HG02973 (cell line): ENCODE results near the gene NEDD4L.

Source experiments
- ATAC-seq: cut with Tn5 transposase; IDR thresholded peaks from one replicate; pipeline ENCODE4 v1.9.1; 2021; ENCODE audit warnings: moderate library complexity; ENCODE audit not compliant: unreplicated experiment

NEDD4L gene

DNA sequence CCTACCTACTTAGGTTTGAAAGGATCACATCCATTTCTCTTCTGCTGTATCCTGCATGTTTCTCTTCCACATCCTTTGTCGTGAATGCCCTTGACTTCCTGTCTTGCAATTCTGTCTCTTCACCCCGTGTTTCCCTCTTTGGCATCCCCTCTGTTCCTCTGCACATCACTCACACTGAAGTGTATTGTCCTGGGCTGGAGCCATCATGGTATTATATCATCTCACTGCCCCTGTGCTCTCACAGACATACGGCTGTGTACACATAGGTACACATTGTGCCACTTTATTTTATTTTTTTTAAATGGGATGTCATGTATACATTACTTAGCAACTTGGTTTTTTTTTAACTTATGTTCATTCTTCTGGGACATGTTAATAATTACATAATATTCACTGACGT lies 293.3 kb downstream of the NEDD4L start:
- ATAC-seq: no peak

DNA sequence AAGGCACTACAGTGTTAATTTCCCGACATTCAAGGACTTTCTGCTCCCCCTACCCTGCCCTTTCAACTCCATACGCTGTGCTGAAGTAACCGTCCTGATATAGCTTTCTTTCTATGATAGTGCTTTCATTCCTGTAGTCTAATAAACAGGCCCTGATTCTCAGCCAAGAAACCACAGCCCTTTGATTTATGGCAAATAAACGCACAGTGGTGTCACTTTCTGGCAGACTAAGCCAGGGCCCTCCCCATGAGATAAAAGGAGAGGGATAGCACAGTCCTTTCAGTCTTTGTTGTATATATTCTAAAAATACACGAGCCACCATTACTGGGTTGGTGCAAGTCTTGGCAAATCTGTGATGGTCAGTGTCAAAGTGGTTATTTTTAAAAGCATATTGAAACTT lies 293.7 kb downstream of the NEDD4L start:
- ATAC-seq: no peak

DNA sequence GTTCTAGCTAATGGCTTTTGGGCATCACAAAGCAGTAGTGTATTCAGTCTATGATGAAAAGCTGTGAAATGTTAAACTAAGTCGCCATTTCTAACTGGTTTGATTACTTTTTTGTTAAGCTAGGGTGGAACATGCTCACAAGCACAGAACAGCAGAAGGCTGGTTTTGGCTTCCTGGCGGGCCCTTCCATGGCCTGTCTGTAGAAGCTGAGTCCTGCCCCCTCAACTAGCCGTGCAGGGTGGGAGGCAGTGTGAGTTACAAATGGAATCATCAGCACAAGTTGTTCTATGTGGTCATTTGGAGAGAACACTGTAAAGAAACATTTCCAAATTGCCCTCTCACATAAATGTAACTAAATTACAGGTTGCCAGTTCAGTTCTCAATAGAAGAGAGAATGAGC lies 294.1 kb downstream of the NEDD4L start:
- ATAC-seq: no peak

DNA sequence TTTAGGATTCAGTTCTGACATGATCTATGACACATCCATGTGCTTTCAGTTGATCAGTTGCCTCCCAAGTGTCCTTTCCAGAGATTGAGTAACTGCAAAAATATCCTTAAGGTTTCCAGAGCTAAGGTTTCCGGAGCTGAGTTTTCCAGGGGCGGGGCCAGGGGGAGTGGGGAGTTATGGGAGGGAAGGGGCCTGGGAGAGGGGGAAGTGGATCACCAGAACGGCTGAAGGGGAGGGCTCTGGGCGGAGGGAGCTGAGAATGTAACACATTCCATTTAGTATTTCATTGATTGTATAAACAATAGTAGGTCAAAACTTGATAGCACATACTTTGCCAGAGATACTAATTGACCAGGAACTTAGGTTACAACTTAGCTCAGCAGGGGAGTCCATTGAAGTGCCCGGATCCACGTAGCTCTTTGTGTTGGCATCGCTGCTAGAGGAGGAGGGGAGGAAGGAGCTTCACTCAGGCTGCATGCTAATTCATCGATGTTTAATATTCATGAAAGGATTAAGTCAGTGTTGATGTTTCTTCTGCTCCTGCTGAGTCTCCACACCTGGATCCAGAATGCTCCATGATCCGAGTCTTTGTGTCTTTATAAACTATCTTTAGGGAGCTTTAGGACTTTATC lies 295.1 kb downstream of the NEDD4L start:
- no peak for ATAC-seq

DNA sequence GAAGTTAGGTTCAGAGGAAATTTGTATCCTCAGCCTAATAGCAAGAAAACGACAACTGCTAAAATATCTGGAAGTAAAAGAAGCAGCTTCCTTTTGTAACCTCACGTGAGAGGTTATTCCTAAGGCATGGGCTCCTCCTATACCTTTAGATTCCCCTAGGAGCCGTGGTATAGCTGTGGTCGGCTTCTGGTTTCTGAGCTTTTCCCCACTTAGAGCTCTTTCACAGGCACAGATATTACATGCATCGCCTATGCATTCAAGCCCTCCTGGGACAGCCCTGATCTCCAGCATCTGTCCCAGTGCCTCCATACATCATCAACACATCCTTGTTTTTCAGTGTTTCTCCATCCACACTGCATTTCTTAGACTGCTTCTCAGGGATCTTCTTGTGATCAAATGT lies 295.9 kb downstream of the NEDD4L start:
- no peak for ATAC-seq

DNA sequence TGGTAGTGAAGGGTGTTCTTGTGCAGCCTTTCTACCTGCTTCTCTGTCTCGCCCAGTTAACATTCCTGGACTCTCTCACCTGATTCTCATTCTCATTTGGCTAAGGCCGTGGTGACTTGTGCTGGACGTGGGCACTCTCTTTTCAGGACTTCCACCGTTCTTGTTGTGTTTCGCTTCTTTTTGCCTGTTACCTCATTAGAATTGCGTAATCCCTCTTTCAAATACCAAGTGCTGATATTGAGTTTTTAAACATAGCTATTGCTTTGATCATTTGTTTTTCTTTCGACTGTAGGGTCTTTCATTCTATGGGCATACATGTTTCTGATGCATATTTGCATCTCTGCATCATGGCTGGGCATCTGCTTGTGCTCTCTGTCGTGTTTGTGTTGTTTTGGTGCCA lies 297.9 kb downstream of the NEDD4L start:
- no peak for ATAC-seq

DNA sequence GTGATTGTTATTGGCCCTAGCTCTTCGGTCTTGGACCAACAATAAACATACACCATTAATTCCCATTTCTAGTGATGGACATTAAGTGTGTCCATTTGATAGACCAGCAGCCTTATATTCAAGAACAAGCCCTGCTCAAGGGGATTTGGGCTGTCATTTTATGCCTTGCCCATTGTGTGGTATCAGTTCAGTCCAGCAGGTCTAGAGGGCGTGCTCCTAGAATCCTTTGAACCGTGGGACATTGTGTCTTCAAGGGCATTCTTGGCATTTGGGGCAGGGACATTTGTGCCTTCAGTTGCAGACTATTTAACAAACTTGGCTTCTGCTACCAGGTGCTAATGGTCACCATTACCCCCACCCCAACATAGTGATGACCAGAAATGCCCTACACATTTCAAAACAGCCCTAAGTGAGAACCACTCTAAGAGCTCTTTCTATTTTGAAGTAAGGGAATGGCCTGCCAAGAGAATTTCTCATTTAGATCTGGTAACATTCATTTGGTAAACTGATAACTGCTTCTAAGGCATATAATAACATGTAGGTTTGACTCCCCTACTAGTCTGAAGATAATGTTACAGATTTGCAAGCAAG lies 300.1 kb downstream of the NEDD4L start:
- ATAC-seq: no peak

DNA sequence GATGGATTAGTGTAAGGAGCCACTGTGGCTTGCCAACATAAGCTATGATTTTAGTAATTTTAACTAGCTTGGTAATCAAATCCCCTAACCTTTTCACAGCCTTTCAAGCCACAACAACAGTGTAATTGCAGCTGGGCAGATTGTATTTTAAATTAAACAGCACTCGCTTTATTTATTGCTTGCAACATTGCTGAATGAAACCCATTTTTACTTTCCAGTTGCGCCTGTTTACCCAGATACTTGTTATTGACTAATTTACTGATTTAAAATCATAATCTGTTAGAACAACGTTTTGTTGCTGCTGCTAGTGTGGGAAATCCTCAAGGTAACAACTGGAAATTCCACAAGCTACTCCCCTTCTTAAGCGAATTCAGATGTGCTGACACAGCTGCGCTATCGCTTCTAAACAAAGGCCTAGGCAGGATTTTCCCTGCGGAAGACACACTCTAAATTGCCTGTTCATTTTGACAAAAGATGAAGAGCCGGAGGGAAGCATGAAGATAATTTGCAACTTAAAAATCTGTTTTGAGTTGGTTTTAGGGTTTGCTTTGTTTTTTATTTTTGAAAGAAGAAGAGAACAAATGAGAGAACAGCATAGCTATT lies 300.9 kb downstream of the NEDD4L start:
- ATAC-seq: no peak

DNA sequence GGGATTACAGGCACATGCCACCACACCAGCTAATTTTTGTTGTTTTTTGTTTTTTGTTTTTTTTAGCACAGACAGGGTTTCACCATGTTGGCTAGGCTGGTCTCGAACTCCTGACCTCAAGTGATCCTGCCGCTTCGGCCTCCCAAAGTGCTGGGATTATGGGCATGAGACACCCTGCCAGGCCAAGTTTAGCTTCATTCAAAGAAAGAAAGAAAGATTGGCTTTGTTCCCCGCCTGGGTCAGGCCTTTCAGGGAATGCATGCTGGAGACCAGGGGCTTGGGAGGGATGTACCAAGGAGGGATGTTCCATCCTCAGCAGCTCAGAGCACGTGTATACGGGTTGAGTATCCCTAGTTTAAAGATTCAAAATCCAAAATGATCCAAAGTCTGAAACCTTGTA lies 301.8 kb downstream of the NEDD4L start:
- no peak for ATAC-seq

DNA sequence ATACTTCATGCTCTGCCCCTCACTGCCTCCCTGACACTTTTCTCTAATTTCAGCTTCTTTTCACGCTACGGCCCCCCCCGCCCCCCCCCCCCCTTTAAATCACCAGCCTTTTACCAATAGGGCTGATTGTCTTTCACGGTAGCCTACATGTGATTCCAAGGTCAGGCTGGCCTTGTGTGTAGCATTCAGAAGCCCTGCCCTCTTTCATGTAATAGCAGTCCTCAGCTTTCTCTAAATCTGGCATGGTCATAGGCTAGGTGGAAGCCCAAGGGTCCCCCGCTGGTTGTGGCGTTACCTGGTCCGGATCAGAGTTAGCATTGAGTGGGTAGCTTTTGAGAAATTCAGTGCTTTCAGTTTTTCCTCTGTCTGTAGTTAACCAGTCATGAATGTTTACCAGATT lies 303.1 kb downstream of the NEDD4L start:
- no peak for ATAC-seq

DNA sequence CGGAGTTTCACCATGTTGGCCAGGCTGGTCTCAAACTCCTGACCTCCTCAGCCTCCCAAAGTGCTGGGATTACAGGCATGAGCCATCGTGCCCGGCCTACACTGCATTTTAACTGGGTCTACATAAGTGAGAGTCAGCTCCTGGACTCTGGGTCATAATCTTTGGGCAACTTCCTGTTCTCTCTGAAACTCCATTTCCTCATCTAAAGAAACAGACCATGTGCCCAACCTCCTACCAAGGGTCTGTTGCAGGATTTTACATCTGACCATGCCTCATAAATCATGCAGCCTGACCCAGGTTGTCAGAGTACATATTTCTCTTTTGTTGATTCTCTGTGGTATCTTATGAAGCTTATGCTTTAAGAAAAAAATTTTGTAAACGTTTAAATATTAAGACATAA lies 304.5 kb downstream of the NEDD4L start:
- no peak for ATAC-seq

DNA sequence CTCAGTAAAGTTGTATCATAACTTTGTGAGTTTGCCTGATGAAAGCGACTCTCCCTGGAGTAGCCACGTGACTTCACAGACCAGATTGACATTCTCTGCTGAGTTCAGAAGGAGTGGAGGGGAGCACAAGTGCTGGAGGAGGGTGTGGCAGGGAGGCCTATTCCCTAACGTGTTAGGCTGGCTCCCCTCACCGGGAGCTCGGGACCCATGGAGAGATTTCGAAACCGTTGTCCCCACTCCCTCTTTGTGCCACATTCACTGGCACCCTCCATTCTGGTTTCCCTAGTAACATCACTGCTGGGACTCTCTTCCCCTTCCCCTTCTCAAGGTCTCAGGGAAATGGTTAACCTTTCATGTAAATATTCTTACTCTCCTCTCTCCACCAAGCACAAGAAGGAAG lies 304.9 kb downstream of the NEDD4L start:
- no peak for ATAC-seq

DNA sequence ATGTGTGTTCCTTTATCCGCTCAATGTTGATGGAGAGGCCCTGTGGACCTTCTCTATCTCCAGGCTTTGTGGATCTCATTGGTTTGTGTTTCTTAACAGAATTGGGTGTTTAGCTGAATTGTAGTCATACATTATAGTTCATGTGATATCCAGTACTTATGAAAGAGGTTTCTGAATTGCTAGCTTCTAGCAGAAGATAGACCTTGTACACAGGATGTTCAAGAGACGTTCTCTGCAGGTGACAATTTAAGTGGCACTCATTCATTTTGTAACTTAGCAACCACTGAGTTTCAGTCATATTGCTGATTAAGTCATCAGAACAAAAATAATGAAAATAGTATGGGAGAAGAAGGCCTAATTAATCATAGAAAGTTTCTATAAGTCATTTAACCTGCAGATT lies 305.6 kb downstream of the NEDD4L start:
- ATAC-seq: no peak

DNA sequence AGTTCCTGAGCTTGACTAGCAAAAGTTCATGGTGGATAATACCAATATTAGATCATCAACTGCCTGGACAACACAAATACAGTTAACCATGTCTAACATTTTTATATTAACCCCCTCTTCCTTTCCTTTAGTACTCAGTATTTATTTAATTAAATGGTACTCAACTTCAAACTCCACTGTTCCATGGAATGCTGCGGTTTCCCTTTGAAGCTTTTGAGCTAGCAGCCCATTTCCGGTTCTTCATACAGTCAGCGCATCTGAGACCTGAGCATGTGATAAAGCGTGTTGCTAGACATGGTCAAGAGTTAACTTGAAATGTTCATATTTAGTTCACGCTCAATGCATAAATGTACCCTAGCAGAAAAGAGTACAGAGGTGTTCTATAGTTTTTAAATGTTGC lies 306.5 kb downstream of the NEDD4L start:
- no peak for ATAC-seq

DNA sequence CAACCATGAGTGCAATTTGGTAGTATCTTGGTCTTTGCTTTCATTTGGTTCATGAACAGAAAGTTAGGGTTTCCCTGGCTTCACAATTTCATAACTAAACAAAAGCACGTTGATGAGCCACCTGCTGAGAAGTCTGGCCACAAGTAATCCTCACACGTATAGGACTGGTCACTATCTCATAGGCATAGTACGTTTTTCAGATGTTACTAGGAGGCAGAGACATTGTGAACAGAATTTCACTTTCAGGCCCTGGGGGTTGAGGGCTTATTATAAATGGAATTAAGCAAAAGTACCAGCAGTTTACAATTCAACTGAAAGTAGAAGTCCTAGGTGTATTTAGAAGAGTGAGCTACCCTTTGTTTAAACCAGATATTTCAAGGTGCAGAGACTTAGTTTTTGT lies 307.8 kb downstream of the NEDD4L start:
- no peak for ATAC-seq

DNA sequence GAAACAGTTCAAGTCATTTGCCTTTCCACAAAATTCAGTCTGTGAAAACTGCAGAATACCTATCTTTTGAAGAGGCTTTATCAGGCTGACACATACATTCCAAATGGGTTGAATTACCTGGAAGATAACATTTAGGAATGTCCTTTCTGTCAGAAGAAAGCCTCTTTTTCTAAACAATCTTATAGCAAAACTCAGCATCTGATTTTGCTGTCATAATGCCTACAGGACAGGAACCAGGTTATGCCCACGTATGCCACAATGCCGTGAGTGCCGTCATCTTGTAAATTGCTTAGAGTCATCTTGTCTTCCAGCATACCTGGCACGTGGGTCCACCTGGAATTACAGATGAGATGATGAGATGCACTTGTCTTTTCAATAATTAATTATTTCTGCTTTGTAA lies 309.6 kb downstream of the NEDD4L start:
- ATAC-seq: no peak

DNA sequence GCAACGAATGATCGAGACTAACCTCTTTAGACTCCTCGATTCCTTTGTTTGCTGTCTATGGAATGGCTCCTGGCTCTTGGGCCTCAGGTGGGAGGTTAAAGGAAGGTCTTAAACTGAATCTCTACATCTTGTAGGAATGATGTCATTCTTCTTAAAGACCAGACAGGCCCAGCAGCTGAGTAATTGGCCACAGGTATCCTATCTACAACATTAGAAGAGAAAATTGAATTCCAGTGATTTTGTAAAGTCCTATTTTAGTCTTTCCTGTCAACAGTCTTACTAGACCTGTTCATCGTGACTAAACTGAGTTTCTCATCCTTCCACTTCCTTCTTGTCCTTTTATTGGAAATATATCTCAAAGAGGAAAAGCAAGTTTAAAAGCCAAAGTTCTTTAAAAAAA lies 310.0 kb downstream of the NEDD4L start:
- no peak for ATAC-seq

DNA sequence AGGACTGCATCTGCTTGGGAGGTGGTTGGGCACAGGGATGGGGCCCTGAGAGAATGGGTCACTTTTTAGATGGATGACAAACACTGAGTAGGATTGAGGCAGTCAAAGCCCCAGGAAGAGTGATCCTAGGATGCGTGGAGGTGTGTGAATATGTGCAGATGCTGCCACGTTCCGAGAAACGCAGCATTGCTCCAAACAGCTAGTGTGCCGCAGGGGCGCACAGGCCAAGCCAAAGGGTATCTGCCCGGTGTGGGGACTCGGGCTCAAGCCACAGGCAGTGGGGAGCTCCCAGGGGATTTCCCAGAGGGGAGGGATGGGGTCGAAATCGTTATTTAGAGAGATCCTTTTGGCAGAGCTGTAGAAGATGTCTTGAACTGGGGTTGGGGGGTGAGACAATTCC lies 310.8 kb downstream of the NEDD4L start:
- no peak for ATAC-seq

DNA sequence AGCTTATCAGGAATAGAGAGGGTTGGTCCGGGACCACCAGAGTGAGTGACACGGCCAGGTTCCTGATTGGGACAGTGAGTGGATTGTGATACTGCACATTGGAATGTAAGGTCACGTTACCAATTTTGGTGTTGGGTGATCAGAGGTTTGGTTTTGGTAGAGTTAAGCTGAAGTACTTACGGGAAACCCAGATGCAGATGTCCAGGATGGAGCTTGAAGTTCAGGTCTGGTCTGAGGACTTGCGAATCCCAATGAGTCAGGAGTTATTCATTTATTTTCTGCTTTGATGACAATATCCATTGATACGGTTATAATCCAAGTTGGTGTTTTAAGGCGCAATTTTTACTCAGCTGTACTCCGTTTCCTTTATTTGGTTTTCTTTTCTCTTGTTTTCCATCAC lies 311.2 kb downstream of the NEDD4L start:
- no peak for ATAC-seq

DNA sequence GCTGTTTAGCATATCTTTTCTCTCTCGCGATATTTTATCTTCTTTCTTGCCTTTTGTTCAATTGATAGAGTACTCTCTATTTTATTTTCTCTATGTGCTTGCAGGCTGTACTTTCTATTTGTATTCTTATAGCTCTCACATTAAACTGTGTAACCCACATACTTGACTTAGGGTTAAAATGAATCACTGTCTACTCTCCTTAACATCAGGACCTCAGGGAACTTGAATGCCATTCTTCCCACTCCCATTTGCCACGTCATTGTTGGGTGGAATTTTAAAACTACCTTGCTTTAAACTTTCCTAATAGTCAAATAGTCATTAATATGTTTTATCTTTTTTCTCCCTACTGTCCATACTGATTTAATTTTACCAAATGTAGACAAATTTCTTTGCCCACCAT lies 315.2 kb downstream of the NEDD4L start:
- no peak for ATAC-seq

DNA sequence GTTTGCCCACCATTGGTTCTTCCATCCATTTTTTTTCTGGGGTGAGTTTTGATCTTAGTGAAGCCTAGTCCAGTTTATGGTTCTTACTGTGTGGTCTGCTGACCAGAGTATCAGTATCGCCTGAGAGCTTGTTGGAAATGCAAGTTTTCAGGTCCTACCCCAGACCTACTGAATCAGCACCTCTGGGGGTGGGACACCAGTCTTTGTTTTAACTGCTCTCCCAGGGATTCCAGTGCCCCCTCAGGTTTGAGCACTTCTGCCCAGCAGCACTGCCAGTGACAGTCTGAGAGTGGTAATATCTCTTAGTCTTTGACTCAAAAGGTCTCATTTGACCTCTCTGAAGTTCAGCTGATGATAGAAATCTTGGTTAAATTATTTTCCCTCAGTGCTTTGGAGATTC lies 315.6 kb downstream of the NEDD4L start:
- ATAC-seq: no peak

DNA sequence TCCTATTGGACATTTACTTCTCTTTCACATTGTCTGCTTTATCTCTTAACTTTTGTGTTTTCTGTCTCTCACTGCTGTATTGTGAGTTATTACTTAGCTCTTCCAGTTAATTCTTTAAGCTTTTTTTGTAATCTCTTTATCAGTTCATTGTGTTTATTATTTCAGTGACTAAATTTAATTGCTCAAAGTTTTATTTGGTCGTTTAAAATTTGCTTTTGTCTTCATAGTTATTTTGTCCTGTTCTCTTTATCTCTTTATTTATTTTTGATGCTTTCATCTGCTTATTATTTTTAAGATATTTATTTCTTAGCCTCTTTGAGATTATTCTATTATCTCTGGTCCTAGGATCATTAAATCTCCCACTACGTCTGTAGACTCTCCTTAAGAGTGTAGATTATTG lies 316.3 kb downstream of the NEDD4L start:
- no peak for ATAC-seq

DNA sequence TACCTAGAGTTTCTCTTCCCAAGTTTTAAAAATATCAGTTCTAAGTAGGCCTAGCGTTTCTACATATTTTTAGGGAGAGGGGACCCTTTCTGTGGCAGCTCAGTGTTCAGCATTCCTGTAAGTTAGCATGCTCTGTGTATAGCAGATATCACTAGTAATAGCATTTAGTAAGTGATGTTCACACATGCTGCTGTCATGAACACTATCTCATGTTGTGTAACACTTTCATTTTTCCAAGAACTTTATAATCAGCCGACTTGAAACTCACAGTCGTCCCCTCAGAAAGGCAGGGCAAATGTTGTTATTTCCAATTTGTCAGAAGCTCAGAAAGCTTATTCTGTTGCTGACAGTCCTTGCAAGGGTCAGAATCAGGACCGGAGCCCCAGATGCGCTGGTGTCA lies 317.2 kb downstream of the NEDD4L start:
- no peak for ATAC-seq
